ENCODE measurements around the gene DNAH17.

The DNAH17 gene

GRCh38 chr17:78478757-78479297 is 98.4 kb downstream of the DNAH17 start:
- Histone ChIP-seq H3K27me3 (ENCODE audit: control insufficient read depth, insufficient read depth, low read length) (no peaks in the 10 kb centered on the region), H3K9me3 (ENCODE audit: control insufficient read depth, insufficient read depth, low read depth, low read length) (peaks cover 8% of the 10 kb centered on the region; the same call in 1 of the 2 replicates), H3K27ac (ENCODE audit: low read depth, low read length) (no peak overlapping the region), H3K4me1 (ENCODE audit: control insufficient read depth, insufficient read depth, low read length) (no peaks in the 10 kb centered on the region), H3K36me3 (ENCODE audit: control insufficient read depth, insufficient read depth, low read length) (no peaks in the 10 kb centered on the region), H3K9ac (ENCODE audit: low read length) (no peak overlapping the region), H3K4me3 (ENCODE audit: low read depth, low read length) (no peak overlapping the region)

GRCh38 chr17:78477913-78478756 is 99.1 kb downstream of the DNAH17 start:
- Histone ChIP-seq H3K9me3 (ENCODE audit: control insufficient read depth, insufficient read depth, low read depth, low read length) (peaks cover 8% of the 10 kb centered on the region; the same call in 1 of the 2 replicates), H3K4me3 (ENCODE audit: low read depth, low read length) (no peak overlapping the region), H3K4me1 (ENCODE audit: control insufficient read depth, insufficient read depth, low read length) (no peaks in the 10 kb centered on the region), H3K27me3 (ENCODE audit: control insufficient read depth, insufficient read depth, low read length) (no peaks in the 10 kb centered on the region), H3K9ac (ENCODE audit: low read length) (no peak overlapping the region), H3K27ac (ENCODE audit: low read depth, low read length) (no peak overlapping the region), H3K36me3 (ENCODE audit: control insufficient read depth, insufficient read depth, low read length) (no peaks in the 10 kb centered on the region)

GRCh38 chr17:78476973-78477372 is 100.2 kb downstream of the DNAH17 start:
- Histone ChIP-seq H3K9ac (ENCODE audit: low read length) (no peak overlapping the region), H3K27me3 (ENCODE audit: control insufficient read depth, insufficient read depth, low read length) (no peaks in the 10 kb centered on the region), H3K9me3 (ENCODE audit: control insufficient read depth, insufficient read depth, low read depth, low read length) (peaks cover 8% of the 10 kb centered on the region; the same call in 1 of the 2 replicates), H3K4me3 (ENCODE audit: low read depth, low read length) (no peak overlapping the region), H3K36me3 (ENCODE audit: control insufficient read depth, insufficient read depth, low read length) (no peaks in the 10 kb centered on the region), H3K4me1 (ENCODE audit: control insufficient read depth, insufficient read depth, low read length) (no peaks in the 10 kb centered on the region), H3K27ac (ENCODE audit: low read depth, low read length) (no peak overlapping the region)

GRCh38 chr17:78476149-78476548 is 101.0 kb downstream of the DNAH17 start:
- Histone ChIP-seq H3K27ac (ENCODE audit: low read depth, low read length) (no peak overlapping the region), H3K27me3 (ENCODE audit: control insufficient read depth, insufficient read depth, low read length) (no peaks in the 10 kb centered on the region), H3K9ac (ENCODE audit: low read length) (no peak overlapping the region), H3K36me3 (ENCODE audit: control insufficient read depth, insufficient read depth, low read length) (no peaks in the 10 kb centered on the region), H3K4me1 (ENCODE audit: control insufficient read depth, insufficient read depth, low read length) (no peaks in the 10 kb centered on the region), H3K4me3 (ENCODE audit: low read depth, low read length) (no peak overlapping the region), H3K9me3 (ENCODE audit: control insufficient read depth, insufficient read depth, low read depth, low read length) (peaks cover 8% of the 10 kb centered on the region; the same call in 1 of the 2 replicates)

- H3K9me3 ChIP-seq (ENCODE audit: control insufficient read depth, insufficient read depth, low read depth, low read length) = peaks cover 8% of the 10 kb centered on the region; the same call in 1 of the 2 replicates
- no peak overlapping the region for H3K27ac ChIP-seq (ENCODE audit: low read depth, low read length)
- no peaks in the 10 kb centered on the region for H3K4me1 ChIP-seq (ENCODE audit: control insufficient read depth, insufficient read depth, low read length)
- no peaks in the 10 kb centered on the region for H3K36me3 ChIP-seq (ENCODE audit: control insufficient read depth, insufficient read depth, low read length)
- no peak overlapping the region for H3K9ac ChIP-seq (ENCODE audit: low read length)
- H3K4me3 ChIP-seq (ENCODE audit: low read depth, low read length) = no peak overlapping the region
- H3K27me3 ChIP-seq (ENCODE audit: control insufficient read depth, insufficient read depth, low read length) = no peaks in the 10 kb centered on the region
Observed at GRCh38 chr17:78475211-78475610, 102.0 kb downstream of the DNAH17 start.

GRCh38 chr17:78474614-78475146 is 102.5 kb downstream of the DNAH17 start:
- H3K9me3 ChIP-seq (ENCODE audit: control insufficient read depth, insufficient read depth, low read depth, low read length) = peaks cover 8% of the 10 kb centered on the region; the same call in 1 of the 2 replicates
- H3K4me3 ChIP-seq (ENCODE audit: low read depth, low read length) = no peak overlapping the region
- no peak overlapping the region for H3K27ac ChIP-seq (ENCODE audit: low read depth, low read length)
- no peaks in the 10 kb centered on the region for H3K27me3 ChIP-seq (ENCODE audit: control insufficient read depth, insufficient read depth, low read length)
- H3K9ac ChIP-seq (ENCODE audit: low read length) = no peak overlapping the region
- no peaks in the 10 kb centered on the region for H3K4me1 ChIP-seq (ENCODE audit: control insufficient read depth, insufficient read depth, low read length)
- H3K36me3 ChIP-seq (ENCODE audit: control insufficient read depth, insufficient read depth, low read length) = no peaks in the 10 kb centered on the region

- Histone ChIP-seq H3K4me1 (ENCODE audit: control insufficient read depth, insufficient read depth, low read length) (no peaks in the 10 kb centered on the region), H3K9ac (ENCODE audit: low read length) (no peak overlapping the region), H3K36me3 (ENCODE audit: control insufficient read depth, insufficient read depth, low read length) (no peaks in the 10 kb centered on the region), H3K9me3 (ENCODE audit: control insufficient read depth, insufficient read depth, low read depth, low read length) (peaks cover 12% of the 10 kb centered on the region), H3K27me3 (ENCODE audit: control insufficient read depth, insufficient read depth, low read length) (no peaks in the 10 kb centered on the region), H3K27ac (ENCODE audit: low read depth, low read length) (no peak overlapping the region), H3K4me3 (ENCODE audit: low read depth, low read length) (no peak overlapping the region)
Observed at GRCh38 chr17:78473951-78474613, 103.1 kb downstream of the DNAH17 start.

- H3K27me3 ChIP-seq (ENCODE audit: control insufficient read depth, insufficient read depth, low read length) = no peaks in the 10 kb centered on the region
- no peak overlapping the region for H3K4me3 ChIP-seq (ENCODE audit: low read depth, low read length)
- no peaks in the 10 kb centered on the region for H3K36me3 ChIP-seq (ENCODE audit: control insufficient read depth, insufficient read depth, low read length)
- H3K27ac ChIP-seq (ENCODE audit: low read depth, low read length) = no peak overlapping the region
- no peak overlapping the region for H3K9ac ChIP-seq (ENCODE audit: low read length)
- H3K4me1 ChIP-seq (ENCODE audit: control insufficient read depth, insufficient read depth, low read length) = no peaks in the 10 kb centered on the region
- H3K9me3 ChIP-seq (ENCODE audit: control insufficient read depth, insufficient read depth, low read depth, low read length) = peaks cover 8% of the 10 kb centered on the region
Observed at GRCh38 chr17:78472035-78472905, 104.9 kb downstream of the DNAH17 start.

- H3K9ac ChIP-seq (ENCODE audit: low read length) = no peak overlapping the region
- H3K9me3 ChIP-seq (ENCODE audit: control insufficient read depth, insufficient read depth, low read depth, low read length) = peaks cover 8% of the 10 kb centered on the region
- H3K36me3 ChIP-seq (ENCODE audit: control insufficient read depth, insufficient read depth, low read length) = no peaks in the 10 kb centered on the region
- no peak overlapping the region for H3K27ac ChIP-seq (ENCODE audit: low read depth, low read length)
- H3K4me3 ChIP-seq (ENCODE audit: low read depth, low read length) = no peak overlapping the region
- H3K4me1 ChIP-seq (ENCODE audit: control insufficient read depth, insufficient read depth, low read length) = no peaks in the 10 kb centered on the region
- no peaks in the 10 kb centered on the region for H3K27me3 ChIP-seq (ENCODE audit: control insufficient read depth, insufficient read depth, low read length)
Observed at GRCh38 chr17:78471635-78472034, 105.6 kb downstream of the DNAH17 start.

- no peak overlapping the region for H3K27ac ChIP-seq (ENCODE audit: low read depth, low read length)
- no peaks in the 10 kb centered on the region for H3K27me3 ChIP-seq (ENCODE audit: control insufficient read depth, insufficient read depth, low read length)
- no peaks in the 10 kb centered on the region for H3K4me1 ChIP-seq (ENCODE audit: control insufficient read depth, insufficient read depth, low read length)
- no peak overlapping the region for H3K9ac ChIP-seq (ENCODE audit: low read length)
- H3K4me3 ChIP-seq (ENCODE audit: low read depth, low read length) = no peak overlapping the region
- H3K9me3 ChIP-seq (ENCODE audit: control insufficient read depth, insufficient read depth, low read depth, low read length) = peaks cover 13% of the 10 kb centered on the region
- H3K36me3 ChIP-seq (ENCODE audit: control insufficient read depth, insufficient read depth, low read length) = no peaks in the 10 kb centered on the region
Observed at GRCh38 chr17:78469443-78469842, 107.8 kb downstream of the DNAH17 start.

Data from HUES6 (cell line).